GM12864 (cell line): ENCODE data around the gene FAAP100.
"Not testable (repeated sequence)": the region's sequence is repeated elsewhere in the genome, so short reads cannot be mapped to it uniquely, and the experiment has no call there.

Experiments used
- DNase-seq: peaks from one replicate; pipeline ENCODE4 v3.0.0-alpha.2; 2011; ENCODE audit warnings: low read depth
- H3K4me3 ChIP-seq: 2 replicates; pipeline ENCODE4 v1.5.1; 2011; ENCODE audit warnings: mild to moderate bottlenecking, low read depth, low read length, control low read depth
- CTCF ChIP-seq: IDR thresholded peaks from 2 replicates; pipeline ENCODE4 v1.5.1; 2011; ENCODE audit warnings: low read depth, mild to moderate bottlenecking, moderate library complexity, low read length, control low read depth, inconsistent platforms; ENCODE audit errors: missing control alignments

FAAP100 gene

GRCh38 chr17:81535480-81536298 lies 16.5 kb downstream of the FAAP100 start:
- H3K4me3 ChIP-seq = no peak overlapping the region
- no peak for TF ChIP-seq CTCF
- no peak for DNase-seq

GRCh38 chr17:81535007-81535328 lies 17.2 kb downstream of the FAAP100 start:
- no peak for TF ChIP-seq CTCF
- H3K4me3 ChIP-seq = no peak overlapping the region
- no peak for DNase-seq

- H3K4me3 ChIP-seq = no peak overlapping the region
- DNase-seq = no peak
- no peak for TF ChIP-seq CTCF
These were observed 17.8 kb downstream of the FAAP100 start for GRCh38 chr17:81534157-81535006.

- no peak for DNase-seq
- H3K4me3 ChIP-seq = no peak overlapping the region
- no peak for TF ChIP-seq CTCF
These were observed 18.6 kb downstream of the FAAP100 start for GRCh38 chr17:81533339-81534141.

- no peak overlapping the region for H3K4me3 ChIP-seq
- TF ChIP-seq CTCF = no peak
- no peak for DNase-seq
These were observed 19.5 kb downstream of the FAAP100 start for GRCh38 chr17:81532490-81533287.

- DNase-seq, H3K4me3 ChIP-seq: not testable (repeated sequence)
These were observed 20.2 kb downstream of the FAAP100 start for GRCh38 chr17:81531998-81532404.

GRCh38 chr17:81531013-81531412 lies 21.1 kb downstream of the FAAP100 start:
- H3K4me3 ChIP-seq, DNase-seq: not testable (repeated sequence)
